GM12878 (cell line): ENCODE results near the gene NOD2.
A peak's percentile ranks its signal among the peaks of the same experiment; 100 is the strongest.

ENCODE experiments used
- ATF7 ChIP-seq: fragments of 450-650 bp; IDR thresholded peaks from 2 replicates; pipeline ENCODE4 v1.6.1; 2016; ENCODE audit warnings: low read depth, mild to moderate bottlenecking
- CEBPB ChIP-seq, 2 experiments: fragments of 150-350 bp in 1 of 2; IDR thresholded peaks; 2 replicates each; pipeline ENCODE4 v1.6.1; 2012 to 2014; ENCODE audit warnings: low read depth in 2 of 2, low read length in 2 of 2, borderline replicate concordance in 1 of 2, inconsistent platforms in 1 of 2
- CTCF ChIP-seq, 3 experiments: IDR thresholded peaks in 2 of 3; conservative IDR thresholded peaks in 1 of 3; 2 replicates each; pipeline ENCODE4 v1.5.1; 2011; ENCODE audit warnings: low read depth in 3 of 3, low read length in 3 of 3, mild to moderate bottlenecking in 3 of 3, control low read depth in 2 of 3, moderate library complexity in 2 of 3, inconsistent platforms in 1 of 3, mixed read lengths in 1 of 3; ENCODE audit not compliant: control insufficient read depth in 2 of 3, insufficient read depth in 1 of 3; ENCODE audit errors: extremely low read depth in 1 of 3
- ESRRA ChIP-seq: IDR thresholded peaks from 2 replicates; pipeline ENCODE4 v1.6.1; 2012; ENCODE audit warnings: mild to moderate bottlenecking, low read length, improper control_type of control experiment
- GABPA ChIP-seq: IDR thresholded peaks from 2 replicates; pipeline ENCODE4 v1.6.1; 2014; ENCODE audit warnings: antibody characterized with exemption, low read depth, mild to moderate bottlenecking, inconsistent platforms
- HDAC2 ChIP-seq: fragments of 200-600 bp; sonication (generic); IDR thresholded peaks from 2 replicates; pipeline ENCODE4 v1.6.1; 2017
- HDAC6 ChIP-seq: fragments of 200-600 bp; sonication (generic); IDR thresholded peaks from one replicate; pipeline ENCODE4 v1.8.0; 2017; ENCODE audit warnings: antibody characterized with exemption; ENCODE audit not compliant: unreplicated experiment
- IRF3 ChIP-seq: fragments of 450-650 bp; IDR thresholded peaks from 2 replicates; pipeline ENCODE4 v1.6.1; 2014; ENCODE audit warnings: mild to moderate bottlenecking
- IRF5 ChIP-seq: fragments of 450-650 bp; IDR thresholded peaks from 2 replicates; pipeline ENCODE4 v1.6.1; 2017; ENCODE audit warnings: borderline replicate concordance
- JUND ChIP-seq: IDR thresholded peaks from 2 replicates; pipeline ENCODE4 v1.6.1; 2012; ENCODE audit warnings: low read depth, mild to moderate bottlenecking, low read length, improper control_type of control experiment, moderate library complexity
- KDM1A ChIP-seq: fragments of 200-600 bp; sonication (generic); IDR thresholded peaks from 2 replicates; pipeline ENCODE4 v1.6.1; 2016; ENCODE audit warnings: borderline replicate concordance
- MAX ChIP-seq: IDR thresholded peaks from 2 replicates; pipeline ENCODE4 v1.6.1; 2012; ENCODE audit warnings: low read depth, low read length, improper control_type of control experiment
- NKRF ChIP-seq: fragments of 450-650 bp; conservative IDR thresholded peaks from 2 replicates; pipeline ENCODE4 v1.6.1; 2017; ENCODE audit warnings: mild to moderate bottlenecking, moderate library complexity
- POLR2A ChIP-seq: IDR thresholded peaks from 2 replicates; pipeline ENCODE4 v1.6.1; 2011; ENCODE audit warnings: low read depth, mild to moderate bottlenecking, low read length

GRCh38 chr16:50684823-50685461 is 8.5 kb upstream of the NOD2 start:
- TF ChIP-seq CEBPB (IDR thresholded peaks at IDR 0.05; ENCODE audit: borderline replicate concordance in 1 of 2, low read depth in 2 of 2, low read length in 2 of 2), result no peak
- TF ChIP-seq NKRF, result no peak
- no peak for TF ChIP-seq HDAC6
- no peak for TF ChIP-seq GABPA
- no peak for TF ChIP-seq MAX
- TF ChIP-seq CTCF (IDR thresholded peaks at IDR 0.05 in 2 of 3, conservative IDR thresholded peaks at IDR 0.05 in 1 of 3; ENCODE audit: control insufficient read depth in 2 of 3, extremely low read depth in 1 of 3, insufficient read depth in 1 of 3, low read depth in 3 of 3, low read length in 3 of 3), result no peak
- TF ChIP-seq JUND, result no peak
- peak; percentile 29; the same call in 1 of the 2 replicates for TF ChIP-seq POLR2A
- no peak for TF ChIP-seq HDAC2
- TF ChIP-seq KDM1A, result no peak
- TF ChIP-seq IRF3, result no peak
- TF ChIP-seq ESRRA, result no peak
- peak; percentile 40; the same call in 1 of the 2 replicates for TF ChIP-seq ATF7
- no peak for TF ChIP-seq IRF5
